AG20443 (cell line): Measurements from ENCODE around the gene OXSR1.
A peak's percentile ranks its signal among the peaks of the same experiment; 100 is the strongest.
"Not testable (repeated sequence)": the region's sequence is repeated elsewhere in the genome, so short reads cannot be mapped to it uniquely, and the experiment has no call there.

Experiments used
- DNase-seq: peaks from one replicate; pipeline ENCODE4 v3.0.0; 2012; ENCODE audit warnings: low spot score, mixed read lengths

Gene OXSR1

DNA sequence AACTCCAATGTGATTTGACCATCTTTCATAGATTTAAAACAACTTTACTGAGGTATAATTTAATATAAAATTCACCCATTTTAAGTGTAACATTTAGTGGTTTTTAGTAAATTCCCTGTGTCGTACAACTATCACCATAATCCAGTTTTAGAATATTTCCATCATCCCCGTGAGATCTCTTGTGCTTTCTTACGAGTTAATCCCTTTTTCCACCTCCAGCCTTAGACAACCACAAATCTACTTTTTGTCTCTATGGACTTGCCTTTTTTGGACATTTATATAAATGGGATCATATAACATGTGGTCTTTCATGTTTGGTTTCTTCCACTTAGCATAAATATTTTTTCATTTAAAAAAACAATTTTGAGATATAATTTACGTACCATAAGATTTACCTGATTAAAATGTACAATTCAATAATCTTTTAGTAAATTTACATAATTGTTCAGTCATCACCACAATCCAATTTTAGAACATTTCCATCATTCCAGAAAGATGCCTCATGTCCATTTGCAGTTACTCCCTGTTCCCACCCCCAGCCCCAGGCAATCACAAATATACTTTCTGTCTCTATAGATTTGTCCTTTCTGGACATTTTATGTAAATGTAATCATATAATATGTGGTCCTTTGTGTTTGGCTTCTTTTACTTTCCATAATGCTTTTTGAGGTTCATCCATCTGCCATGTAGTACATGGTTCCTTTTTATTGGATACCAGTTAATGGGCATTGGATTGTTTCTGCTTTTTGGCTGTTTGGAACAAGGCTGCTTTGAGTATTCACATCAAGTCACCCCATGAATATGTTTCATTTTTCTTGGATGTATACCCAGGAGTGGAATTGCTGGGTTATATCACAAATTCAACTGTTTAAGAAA lies 3.1 kb downstream of the OXSR1 start:
- no peak for DNase-seq

DNA sequence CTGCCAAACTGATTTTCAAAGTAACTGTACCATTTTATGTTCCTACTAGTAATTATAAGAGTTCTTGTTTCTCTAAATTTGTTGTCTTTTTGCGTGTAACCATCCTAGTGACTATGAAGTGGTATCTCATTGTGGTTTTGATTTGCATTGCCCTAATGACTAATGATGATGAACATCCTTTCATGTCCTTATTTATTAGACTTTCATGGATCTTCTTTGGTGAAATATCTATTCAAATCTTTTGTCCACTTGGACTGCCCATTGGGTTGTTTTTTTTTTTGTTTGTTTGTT lies 3.6 kb downstream of the OXSR1 start:
- DNase-seq = no peak

DNA sequence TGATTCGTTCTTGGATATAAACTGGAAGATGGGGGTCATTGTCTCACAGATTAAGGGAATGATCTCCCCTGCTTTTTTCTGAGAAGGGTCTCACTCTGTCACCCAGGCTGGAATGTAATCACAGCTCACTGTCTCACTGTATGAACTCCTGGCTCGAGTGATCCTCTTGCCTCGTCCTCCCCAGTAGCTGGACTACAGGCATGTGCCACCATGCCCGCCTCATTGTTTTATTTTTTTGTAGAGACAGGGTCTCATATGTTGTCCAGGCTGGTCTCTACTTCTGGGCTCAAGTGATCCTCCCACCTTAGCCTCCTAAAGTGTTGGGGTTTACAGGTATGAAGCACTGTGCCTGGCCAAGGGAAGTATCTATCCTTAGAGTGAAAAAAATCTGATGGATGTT lies 5.4 kb downstream of the OXSR1 start:
- DNase-seq = no peak

DNA sequence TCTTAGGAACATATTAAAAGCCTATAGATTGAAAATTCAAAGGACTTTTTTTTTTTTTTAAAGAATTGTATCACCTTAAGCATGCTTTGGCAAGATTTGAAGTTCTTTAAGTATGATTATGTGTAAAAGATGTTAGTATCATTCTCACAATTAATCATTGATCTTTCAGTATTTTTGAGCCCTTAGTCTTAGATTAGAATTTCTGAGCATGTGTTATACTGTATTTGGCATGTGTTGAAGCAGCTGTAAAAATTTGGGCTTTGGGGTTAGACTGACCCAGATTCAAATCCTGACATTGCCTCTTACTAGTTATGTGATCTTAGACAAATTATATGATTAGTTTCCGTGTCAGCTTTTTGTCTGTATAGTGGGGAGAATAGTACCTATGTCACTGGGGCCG lies 6.3 kb downstream of the OXSR1 start:
- DNase-seq = no peak

DNA sequence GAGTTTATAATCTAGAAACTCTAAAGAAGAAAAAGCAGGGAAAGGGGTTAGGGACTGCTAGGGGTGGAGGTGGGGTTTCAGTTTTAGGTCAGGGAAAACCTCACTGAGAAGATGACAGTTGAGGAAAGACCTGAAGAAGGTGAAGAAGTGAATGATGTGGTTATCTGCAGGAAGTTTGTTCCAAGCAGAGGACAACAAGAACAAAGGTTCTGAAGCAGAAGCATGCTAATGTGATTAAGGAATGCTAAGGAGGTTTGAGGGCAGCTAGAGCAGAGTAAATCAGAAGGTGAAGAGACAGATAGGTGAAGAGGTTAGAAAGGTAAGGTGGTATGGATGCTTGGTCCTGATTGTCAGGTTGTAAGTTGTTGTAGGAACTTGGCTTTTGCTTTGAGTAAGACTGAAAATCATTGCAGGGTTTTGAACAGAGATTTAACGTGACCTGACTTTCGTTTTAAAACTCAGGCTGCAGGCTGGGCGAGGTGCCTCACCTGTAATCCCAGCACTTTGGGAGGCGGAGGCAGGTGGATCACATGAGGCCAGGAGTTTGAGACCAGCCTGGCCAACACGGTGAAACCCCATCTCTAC lies 8.6 kb downstream of the OXSR1 start:
- no peak for DNase-seq

DNA sequence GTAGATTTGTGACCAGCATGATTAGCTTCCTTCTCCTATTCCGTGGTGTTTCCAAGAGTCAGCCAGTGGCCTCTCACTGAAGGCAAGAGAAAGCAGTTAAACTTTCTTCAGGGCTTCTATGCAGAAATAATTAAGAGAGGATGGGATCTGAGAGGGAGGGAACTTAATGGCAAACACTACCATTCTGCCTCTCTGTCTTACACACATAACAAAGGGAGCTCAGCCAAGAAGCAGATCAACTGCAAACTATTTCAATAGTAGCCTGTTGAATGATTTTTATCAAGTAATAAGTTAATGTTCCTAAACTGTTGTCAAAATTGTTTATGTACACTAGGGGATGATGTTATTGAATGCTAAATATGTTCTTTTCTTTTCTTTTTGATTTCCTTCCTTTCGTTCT lies 11.8 kb downstream of the OXSR1 start:
- peak; percentile 13 for DNase-seq

DNA sequence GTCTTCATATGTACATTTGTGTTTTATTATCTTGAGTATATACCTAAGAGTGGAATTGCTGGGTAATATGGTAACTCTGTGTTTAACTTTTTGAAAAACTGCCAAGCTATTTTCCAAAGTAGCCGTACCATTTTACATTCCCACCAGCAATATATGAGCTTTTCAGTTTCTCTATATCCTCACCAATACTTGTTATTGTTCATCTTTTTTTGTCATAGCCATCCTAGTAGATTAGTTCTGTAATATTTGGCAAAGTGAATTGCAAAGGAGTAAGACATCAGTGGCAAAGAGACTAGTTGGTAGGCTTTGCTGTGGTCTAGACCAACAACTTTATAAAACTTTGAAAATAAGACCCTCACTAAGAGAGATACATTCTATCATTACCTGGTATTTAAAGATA lies 21.4 kb downstream of the OXSR1 start:
- no peak for DNase-seq

DNA sequence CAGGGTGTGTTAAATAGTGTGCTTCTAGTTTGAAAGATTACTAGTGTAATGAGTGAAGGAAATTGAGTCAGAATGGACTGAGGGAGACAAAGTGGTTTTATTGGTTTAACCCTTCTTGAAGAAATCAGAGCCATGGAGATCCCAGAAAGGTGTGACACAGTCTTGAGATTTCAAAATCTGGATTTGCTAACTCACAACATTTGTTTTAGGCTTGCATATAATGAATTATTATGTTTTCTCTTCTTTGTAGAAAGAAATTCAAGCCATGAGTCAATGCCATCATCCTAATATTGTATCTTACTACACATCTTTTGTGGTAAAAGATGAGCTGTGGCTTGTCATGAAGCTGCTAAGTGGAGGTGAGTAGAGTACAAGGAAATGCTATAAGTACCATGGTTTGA lies 25.1 kb downstream of the OXSR1 start:
- DNase-seq = no peak

DNA sequence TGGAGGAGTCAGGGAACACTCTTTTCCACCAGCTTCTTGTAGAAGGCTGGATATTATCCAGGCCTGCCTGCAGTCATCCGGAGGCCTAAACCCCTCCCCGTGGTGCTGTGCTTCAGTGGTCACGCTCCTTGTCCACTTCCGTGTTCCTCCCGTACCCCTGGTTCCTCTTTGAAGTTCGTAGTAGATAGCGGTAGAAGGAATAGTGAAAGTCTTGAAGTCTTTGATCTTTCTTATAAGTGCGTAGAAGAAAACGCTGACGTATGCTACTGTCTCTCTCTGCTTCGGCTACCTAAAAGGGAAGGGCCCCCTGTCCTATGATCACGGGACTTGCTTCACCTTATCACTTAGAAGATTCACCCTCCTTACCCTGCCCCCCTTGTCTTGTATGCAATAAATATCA lies 37.6 kb downstream of the OXSR1 start:
- not testable (repeated sequence) for DNase-seq

DNA sequence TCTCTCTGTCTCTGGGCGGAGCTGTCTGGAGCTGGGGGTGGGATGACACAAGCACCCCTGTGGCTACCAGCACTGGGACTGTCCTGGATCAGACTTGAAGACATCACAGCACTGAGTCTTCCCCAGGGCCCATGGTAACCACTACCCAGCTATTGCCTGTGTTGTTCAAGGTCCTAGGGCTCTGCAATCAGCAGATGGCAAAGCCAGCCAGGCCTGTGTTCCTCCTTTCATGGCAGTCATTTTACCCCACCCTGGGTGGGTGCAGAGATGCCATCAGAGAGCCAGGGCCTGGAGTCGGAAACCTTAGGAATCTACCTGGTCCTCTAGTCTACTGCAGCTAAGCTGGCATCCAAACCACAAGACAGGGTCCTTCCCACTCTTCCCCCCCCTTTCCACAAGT lies 38.4 kb downstream of the OXSR1 start:
- DNase-seq = no peak

DNA sequence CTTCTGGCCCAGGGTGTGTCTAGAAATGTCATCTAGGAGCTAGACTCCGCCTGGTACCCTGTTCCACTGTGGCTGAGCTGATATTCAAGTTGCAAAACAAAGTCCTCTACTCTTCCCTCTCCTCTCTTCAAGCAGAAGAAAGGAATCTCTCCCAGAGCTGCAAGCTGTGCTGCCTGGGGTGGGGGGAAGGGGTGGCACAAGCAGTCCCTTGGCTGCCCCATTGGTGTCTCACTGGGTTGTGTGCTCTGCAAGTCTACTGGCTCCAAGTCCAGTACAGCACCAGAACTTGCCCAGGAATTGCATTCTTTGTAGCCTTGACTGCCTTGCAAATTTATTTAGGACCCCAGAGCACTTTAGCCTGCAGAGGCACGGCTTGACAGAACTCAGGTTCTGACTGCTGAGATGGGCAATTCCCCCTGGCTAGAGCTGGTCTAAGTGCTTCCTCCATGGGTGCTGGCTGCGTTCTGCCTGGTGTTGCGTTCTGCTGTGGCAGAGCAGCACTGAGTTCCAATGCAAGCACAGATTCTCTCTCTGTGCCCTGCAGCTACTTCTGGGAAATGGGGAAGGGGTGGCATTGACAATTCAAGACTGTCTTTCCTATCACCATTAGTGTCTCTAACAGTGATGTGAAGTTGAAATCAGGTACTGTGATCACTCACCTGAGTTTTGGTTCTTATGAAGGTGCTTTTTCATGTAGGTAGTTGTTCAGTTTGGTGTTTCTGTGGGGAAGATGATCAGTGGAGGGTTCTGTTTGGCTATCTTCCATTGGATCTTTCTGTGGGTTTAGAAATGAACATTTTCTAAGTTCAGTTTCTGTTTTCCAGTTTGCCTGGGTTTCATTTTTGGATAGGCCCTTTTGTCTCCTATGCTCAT lies 39.5 kb downstream of the OXSR1 start:
- DNase-seq = no peak

DNA sequence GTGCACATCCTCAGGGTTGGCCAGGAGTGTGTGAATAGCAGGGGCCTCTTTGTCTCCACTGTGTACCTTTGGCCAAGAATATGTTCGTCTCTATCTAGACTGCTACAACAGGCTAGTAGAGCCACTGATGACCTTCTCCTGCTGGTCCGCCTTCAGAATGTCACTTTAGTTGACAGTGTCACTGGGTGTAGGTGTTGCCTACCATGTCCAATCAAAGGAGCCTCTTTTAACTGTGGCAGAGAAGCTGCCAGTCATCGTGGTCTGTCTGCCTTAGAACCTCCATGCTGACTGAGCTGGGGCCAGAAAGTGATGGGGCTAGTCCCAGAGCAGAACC lies 40.1 kb downstream of the OXSR1 start:
- DNase-seq = no peak

DNA sequence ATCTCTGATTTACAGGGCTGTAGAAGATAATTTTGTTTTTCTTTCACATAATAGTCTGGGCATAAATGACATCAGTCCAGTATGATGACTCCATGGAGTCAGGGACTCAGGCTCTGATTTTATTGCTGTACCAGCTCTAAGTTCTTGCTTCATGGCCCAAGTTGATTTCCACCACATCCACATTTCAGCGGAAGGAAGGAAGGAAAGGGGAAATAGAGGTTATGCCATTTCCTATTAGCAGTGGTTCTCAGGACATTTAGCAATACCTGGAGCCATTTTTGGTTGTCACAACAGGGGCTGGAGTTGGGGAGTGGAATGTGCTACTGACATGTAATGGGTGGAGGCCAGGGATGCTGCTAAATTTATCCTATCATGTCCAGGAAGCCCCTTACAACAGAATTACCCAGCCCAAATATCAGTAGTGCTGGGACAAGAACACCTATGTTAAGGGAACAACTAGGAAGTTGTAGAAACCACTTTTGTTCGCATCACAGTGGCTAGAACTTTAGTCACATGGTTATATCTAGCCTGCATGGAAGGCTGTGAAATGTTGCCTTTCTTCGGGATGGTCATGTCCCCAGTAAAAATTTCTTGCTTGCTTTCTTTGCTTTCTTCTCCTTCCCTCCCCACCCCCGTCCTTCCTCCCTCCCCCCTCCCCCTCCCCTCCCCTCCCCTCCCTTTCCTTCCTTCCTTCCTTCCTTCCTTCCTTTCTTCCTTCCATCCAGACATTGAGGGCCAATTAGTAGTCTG lies 42.1 kb downstream of the OXSR1 start:
- DNase-seq = no peak

DNA sequence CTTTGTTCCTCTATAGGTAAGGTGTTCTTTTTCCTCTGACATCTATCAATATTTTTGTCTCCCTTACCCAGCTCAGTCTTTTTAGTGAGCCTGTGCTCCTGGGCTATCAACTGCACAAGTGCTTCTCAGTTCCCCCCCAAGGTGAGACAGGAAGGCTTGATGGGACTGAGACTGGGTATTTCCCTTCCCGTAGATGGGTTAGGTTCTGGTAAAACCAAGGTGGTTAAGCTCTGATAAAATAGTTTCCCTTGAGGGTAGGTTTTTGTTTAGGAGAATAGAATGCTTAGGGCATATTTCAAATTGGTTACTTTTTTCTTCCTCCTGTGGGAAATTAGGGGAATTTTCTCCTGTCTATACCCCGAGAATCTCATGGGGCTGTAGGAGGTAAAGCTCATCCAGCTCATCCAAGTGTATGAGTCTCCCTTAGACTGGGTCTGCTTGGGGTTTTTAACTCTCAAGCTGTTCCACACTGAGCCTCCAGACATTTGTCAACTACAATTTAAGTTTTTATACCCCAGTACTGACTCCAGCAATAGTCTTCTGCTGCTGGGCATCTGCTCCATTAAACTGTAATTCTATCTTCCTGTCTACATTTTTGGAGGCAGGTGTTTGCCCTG lies 44.9 kb downstream of the OXSR1 start:
- DNase-seq = no peak

DNA sequence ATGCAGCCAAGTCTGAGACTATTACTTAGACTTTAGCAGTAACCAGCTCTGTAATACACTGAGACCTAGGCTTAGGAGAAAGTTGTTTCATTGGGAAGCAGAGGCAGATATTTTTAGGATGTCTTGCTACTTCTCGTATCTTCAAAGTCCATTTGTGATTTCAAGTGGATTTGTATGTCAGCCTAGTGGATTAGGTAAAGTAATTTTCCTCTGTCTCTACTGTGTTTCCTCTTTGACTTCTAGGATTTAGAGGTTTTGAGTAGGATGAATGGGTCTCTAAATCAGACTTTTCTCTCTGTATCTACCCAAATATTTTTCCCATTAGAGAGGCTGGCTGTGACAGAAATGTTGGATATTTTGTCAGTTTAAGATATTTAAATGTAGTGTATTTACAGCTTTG lies 46.8 kb downstream of the OXSR1 start:
- DNase-seq = no peak

DNA sequence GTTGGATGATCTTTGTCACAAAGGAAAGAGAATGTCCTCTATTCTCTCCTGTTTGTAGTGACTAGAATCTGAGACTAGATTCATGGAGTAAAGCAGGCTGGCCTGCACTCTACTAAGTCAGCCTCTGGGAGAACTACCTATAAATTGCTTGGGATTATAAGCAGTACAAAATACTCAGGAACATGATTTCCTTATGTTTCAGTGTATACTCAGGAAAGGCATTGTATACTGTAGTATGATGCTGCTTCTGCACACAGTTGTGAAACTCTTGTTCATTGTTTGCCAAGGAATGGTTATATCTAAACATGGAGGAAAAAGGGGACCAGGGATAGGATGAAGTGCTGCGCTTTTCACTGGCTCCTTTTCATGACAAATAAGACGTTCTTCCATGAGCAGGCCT lies 49.2 kb downstream of the OXSR1 start:
- DNase-seq = no peak

DNA sequence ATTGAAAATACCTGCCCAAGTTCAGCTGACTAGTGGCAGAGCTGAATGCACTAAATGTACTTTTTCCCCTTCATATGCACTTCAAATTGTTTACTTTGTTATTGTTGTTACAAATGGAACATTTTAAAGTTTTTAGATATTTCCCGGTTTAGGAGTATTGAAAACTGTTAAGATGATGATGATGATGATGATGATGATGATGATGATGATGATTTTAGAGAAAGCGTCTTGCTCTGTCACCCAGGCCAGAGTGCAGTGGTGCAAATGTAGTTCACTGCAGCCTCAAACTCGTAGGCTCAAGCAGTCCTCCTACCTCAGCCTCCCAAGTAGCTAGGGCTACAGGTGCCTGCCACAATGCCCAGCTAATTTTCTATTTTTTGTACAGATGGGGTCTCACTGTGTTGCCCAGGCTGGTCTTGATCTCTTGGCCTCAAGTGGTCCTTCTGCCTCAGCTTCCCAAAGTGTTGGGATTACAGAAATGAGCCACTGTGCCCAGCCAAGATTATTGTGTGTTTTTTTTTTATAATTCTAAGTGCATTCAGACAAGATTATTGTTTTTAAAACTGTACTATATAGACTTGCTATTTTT lies 54.4 kb downstream of the OXSR1 start:
- DNase-seq = no peak

DNA sequence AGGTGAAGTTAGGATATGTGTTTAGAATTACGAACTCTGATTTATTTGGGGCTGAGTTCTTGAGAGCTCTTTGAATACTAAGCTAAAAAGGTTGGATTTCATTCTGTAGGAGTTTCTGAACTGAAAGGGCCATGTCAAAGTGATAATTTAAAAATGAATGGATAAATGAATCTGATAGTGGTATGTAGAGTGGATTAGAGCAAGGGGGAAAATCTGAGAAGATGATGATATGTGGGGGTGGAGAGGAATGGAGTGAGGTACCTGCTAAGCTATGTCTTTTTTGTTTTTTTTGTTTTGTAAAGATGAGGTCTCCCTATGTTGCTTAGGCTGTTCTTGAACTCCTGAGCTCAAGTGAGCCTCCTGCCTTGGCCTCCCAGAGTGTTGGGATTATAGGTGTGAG lies 55.7 kb downstream of the OXSR1 start:
- no peak for DNase-seq

DNA sequence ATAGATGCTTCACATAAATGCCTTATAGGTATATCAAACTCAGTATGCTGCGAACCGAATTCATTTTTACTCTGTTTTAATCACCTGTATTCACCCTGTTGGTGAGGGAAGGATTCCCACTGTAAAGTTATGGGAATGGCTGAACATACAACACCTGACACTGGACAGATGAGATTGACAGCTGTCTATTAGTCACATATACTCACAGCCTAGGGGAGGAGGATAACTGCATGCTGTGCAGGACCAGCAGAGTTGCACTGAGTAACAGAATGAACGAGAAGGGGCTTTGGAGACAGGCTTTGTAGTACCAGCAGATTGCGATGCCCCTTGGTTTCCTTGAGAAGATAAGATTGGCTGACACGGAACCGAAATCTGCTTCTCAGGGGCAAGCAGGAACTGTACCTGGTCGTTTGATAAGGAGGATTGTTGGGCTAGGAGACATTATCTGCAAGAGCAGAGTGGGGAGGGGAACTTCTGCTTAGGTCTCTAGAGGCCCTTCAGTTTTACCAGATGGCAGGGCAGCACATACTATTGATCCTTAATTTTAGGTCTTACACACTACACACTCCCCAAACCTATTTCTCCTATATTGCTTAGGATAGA lies 56.8 kb downstream of the OXSR1 start:
- DNase-seq = no peak

DNA sequence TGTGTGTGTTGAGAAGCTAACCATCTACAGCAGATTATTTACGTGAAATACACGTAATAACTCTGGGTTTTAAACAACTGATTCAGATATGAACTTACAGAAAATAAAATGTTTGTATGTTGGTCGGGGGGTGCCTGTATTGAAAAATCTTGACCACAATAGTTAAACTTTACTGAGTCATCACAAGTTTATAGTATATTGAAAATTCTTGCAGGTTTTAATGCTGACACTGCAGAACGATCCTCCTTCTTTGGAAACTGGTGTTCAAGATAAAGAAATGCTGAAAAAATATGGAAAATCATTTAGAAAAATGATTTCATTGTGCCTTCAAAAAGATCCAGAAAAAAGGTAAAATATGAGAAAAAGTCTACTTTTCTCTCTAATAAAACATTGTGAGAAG lies 59.0 kb downstream of the OXSR1 start:
- no peak for DNase-seq

DNA sequence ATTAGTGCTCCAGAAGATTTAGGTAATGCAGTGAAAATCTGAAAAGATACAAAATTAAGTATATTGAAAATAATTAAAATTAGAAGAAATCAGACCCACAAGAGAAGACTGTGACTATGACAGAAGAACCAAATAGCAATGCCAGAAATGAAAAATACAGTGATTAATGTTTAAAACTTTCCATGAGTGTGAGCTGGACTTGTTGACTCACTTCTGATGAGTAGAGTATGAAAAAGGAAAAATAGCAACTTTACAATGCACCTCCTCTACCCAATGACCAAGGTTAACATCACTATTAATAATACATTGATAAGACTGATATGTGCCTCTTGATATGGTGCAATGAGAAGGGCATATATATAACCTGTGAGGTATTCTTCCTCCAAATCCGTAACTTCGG lies 60.9 kb downstream of the OXSR1 start:
- DNase-seq = peak; percentile 22
